ENCODE results near the gene CRIP3.

CRIP3 gene

DNA sequence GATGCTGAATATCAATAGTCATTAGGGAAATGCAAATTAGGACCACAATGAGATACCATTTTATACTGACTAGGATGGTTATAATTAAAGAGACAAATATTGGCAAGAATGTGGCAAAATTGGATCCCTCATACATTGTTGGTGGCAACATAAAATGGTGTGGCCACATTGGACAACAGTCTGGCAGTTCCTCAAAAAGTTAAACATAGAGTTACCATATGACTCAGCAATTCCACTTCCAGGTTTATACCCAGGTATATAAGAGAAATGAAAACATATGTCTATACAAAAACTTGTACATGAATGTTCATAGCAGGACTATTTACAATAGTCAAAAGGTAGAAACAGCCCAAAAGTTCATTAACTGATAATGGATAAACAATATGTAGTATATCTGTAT, 2.0 kb upstream of the CRIP3 start:
- Histone ChIP-seq H3K36me3 (ENCODE audit: control insufficient read depth in 2 of 2, insufficient read depth in 1 of 2, low read length in 2 of 2) (no peaks in the 10 kb centered on the region), H3K4me3 (ENCODE audit: low read depth, low read length) (no peak overlapping the region), H3K9me3 (ENCODE audit: control insufficient read depth, insufficient read depth, low read depth, low read length) (no peaks in the 10 kb centered on the region), H3K4me1 (ENCODE audit: control insufficient read depth, insufficient read depth, low read length) (no peaks in the 10 kb centered on the region), H3K27ac (ENCODE audit: extremely low read depth, low read depth, low read length) (no peak overlapping the region)
- POLR2A ChIA-PET, result no interaction called here
- CTCF ChIA-PET, result no interaction called here
- TF ChIP-seq ZNF341 (tag by site-specific recombination; IDR thresholded peaks at IDR 0.05; ENCODE audit: low read depth) (no peak), PRDM2 (tag by site-specific recombination; IDR thresholded peaks at IDR 0.05; ENCODE audit: borderline replicate concordance) (no peak), ZNF366 (tag by site-specific recombination; conservative IDR thresholded peaks at IDR 0.05) (no peak), ZNF510 (tag by site-specific recombination; IDR thresholded peaks at IDR 0.05; ENCODE audit: insufficient replicate concordance) (no peak)
- TF ChIP-seq, protein P1, sequence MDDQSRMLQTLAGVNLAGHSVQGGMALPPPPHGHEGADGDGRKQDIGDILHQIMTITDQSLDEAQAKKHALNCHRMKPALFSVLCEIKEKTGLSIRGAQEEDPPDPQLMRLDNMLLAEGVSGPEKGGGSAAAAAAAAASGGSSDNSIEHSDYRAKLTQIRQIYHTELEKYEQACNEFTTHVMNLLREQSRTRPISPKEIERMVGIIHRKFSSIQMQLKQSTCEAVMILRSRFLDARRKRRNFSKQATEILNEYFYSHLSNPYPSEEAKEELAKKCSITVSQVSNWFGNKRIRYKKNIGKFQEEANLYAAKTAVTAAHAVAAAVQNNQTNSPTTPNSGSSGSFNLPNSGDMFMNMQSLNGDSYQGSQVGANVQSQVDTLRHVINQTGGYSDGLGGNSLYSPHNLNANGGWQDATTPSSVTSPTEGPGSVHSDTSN (CRISPR knock-in tag; IDR thresholded peaks at IDR 0.05), result no peak

DNA sequence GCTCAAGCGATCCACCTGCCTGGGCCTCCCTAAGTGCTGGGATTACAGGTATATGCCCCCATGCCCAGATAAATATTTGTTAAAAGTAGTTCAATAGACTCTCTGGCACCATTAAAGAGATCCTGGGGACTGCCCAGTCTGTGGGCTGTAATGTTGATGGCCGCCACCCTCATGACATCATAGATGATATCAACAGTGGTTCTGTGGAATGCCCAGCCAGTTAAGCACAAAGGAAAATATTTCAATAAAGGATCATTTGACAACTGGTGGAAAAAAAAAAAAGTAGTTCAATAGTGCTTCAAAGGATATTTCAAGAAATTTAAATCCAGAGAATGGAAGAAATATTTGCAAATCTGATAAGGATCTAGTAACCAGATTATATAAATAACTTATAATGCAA, 1.5 kb upstream of the CRIP3 start:
- Histone ChIP-seq H3K4me1 (ENCODE audit: control insufficient read depth, insufficient read depth, low read length) (no peaks in the 10 kb centered on the region), H3K4me3 (ENCODE audit: low read depth, low read length) (no peak overlapping the region), H3K36me3 (ENCODE audit: control insufficient read depth in 2 of 2, insufficient read depth in 1 of 2, low read length in 2 of 2) (no peaks in the 10 kb centered on the region), H3K9me3 (ENCODE audit: control insufficient read depth, insufficient read depth, low read depth, low read length) (no peaks in the 10 kb centered on the region), H3K27ac (ENCODE audit: extremely low read depth, low read depth, low read length) (no peak overlapping the region)
- CTCF ChIA-PET, result interaction anchor here (0.8 to 1.3 kb wide), 2 partner anchors 25 to 196 kb away, joined by 3 to 5 read pairs; no protein-coding TSS in a partner anchor
- POLR2A ChIA-PET, result no interaction called here
- TF ChIP-seq GFI1B (tag by site-specific recombination; IDR thresholded peaks at IDR 0.05) (no peak), PRDM10 (tag by site-specific recombination; IDR thresholded peaks at IDR 0.05) (no peak), WT1 (tag by site-specific recombination; IDR thresholded peaks at IDR 0.05) (no peak), ZNF654 (tag by site-specific recombination; IDR thresholded peaks at IDR 0.05; ENCODE audit: low read depth) (no peak), SCRT2 (tag by site-specific recombination; IDR thresholded peaks at IDR 0.05) (0 out of 2 replicates have a peak, but pooled peaks have one; percentile 52), GLIS2 (tag by site-specific recombination; IDR thresholded peaks at IDR 0.05) (no peak), ZNF473 (tag by site-specific recombination; IDR thresholded peaks at IDR 0.05) (no peak), SP7 (tag by site-specific recombination; IDR thresholded peaks at IDR 0.05) (no peak), ZNF747 (tag by site-specific recombination; IDR thresholded peaks at IDR 0.05) (no peak), ZNF202 (tag by site-specific recombination; IDR thresholded peaks at IDR 0.05; ENCODE audit: borderline replicate concordance) (no peak), ZNF37A (tag by site-specific recombination; IDR thresholded peaks at IDR 0.05) (no peak), ZNF629 (tag by site-specific recombination; IDR thresholded peaks at IDR 0.05) (peak; percentile 81)
- TF ChIP-seq, protein P2, sequence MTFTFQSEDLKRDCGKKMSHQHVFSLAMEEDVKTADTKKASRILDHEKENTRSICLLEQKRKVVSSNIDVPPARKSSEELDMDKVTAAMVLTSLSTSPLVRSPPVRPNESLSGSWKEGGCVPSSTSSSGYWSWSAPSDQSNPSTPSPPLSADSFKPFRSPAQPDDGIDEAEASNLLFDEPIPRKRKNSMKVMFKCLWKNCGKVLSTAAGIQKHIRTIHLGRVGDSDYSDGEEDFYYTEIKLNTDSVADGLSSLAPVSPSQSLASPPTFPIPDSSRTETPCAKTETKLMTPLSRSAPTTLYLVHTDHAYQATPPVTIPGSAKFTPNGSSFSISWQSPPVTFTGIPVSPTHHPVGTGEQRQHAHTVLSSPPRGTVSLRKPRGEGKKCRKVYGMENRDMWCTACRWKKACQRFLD (tag by site-specific recombination; IDR thresholded peaks at IDR 0.05), result no peak
